ENCODE measurements around the gene KLF13. TPM values are rescaled to one million over a fixed set of nuclear protein-coding genes. Genes with fewer than 3 reads are reported as not detected.

Gene KLF13
- total and polyA plus RNA-seq, 8 donors: 12.3 to 57.1 (median 32.6) TPM

GRCh38 chr15:31307270-31308184, 19.1 kb upstream of the KLF13 start:
- no peaks in the 10 kb centered on the region for H3K27me3 ChIP-seq
- DNase-seq: no peak
- no peak for FAIRE-seq
- TF ChIP-seq CTCF (IDR thresholded peaks at IDR 0.05): no peak
- WGBS, 2 donors: 82 to 85% methylated on average over 20 of the region's 20 CpGs
- no peaks in the 10 kb centered on the region for H3K9me3 ChIP-seq
- no peak overlapping the region for H3K27ac ChIP-seq
- H3K4me1 ChIP-seq: no peaks in the 10 kb centered on the region
- H3K36me3 ChIP-seq: no peaks in the 10 kb centered on the region
- intact Hi-C loops (cut with DNase I): no loop called here
- ATAC-seq: no peak
- H3K4me3 ChIP-seq: no peak overlapping the region

- Histone ChIP-seq H3K27me3 (no peaks in the 10 kb centered on the region), H3K36me3 (no peaks in the 10 kb centered on the region), H3K27ac (no peak overlapping the region), H3K4me1 (no peaks in the 10 kb centered on the region), H3K9me3 (no peaks in the 10 kb centered on the region), H3K4me3 (no peak overlapping the region)
- FAIRE-seq (no peak), ATAC-seq (no peak), DNase-seq (peak in 1 of 6 donors; percentile 48)
- intact Hi-C loops (cut with DNase I): no loop called here
- 81 to 86% methylated on average over 5 of the region's 5 CpGs for WGBS, 2 donors
- TF ChIP-seq CTCF (IDR thresholded peaks at IDR 0.05): no peak
These were observed 18.4 kb upstream of the KLF13 start for GRCh38 chr15:31308185-31308639.

- WGBS, 2 donors: 74 to 76% methylated on average over 9 of the region's 9 CpGs
- Histone ChIP-seq H3K9me3 (no peaks in the 10 kb centered on the region), H3K4me1 (no peaks in the 10 kb centered on the region), H3K27ac (no peak overlapping the region), H3K36me3 (no peaks in the 10 kb centered on the region), H3K4me3 (no peak overlapping the region), H3K27me3 (no peaks in the 10 kb centered on the region)
- no peak for DNase-seq
- TF ChIP-seq CTCF (IDR thresholded peaks at IDR 0.05): no peak
- ATAC-seq: no peak
- intact Hi-C loops (cut with DNase I): no loop called here
- no peak for FAIRE-seq
These were observed 16.6 kb upstream of the KLF13 start for GRCh38 chr15:31309893-31310606.

- Histone ChIP-seq H3K4me3 (no peak overlapping the region), H3K4me1 (no peaks in the 10 kb centered on the region), H3K9me3 (no peaks in the 10 kb centered on the region), H3K27ac (no peak overlapping the region), H3K36me3 (no peaks in the 10 kb centered on the region), H3K27me3 (no peaks in the 10 kb centered on the region)
- 76 to 82% methylated on average over 18 of the region's 18 CpGs for WGBS, 2 donors
- FAIRE-seq (no peak), DNase-seq (peak in 2 of 6 donors; percentile 6 to 53), ATAC-seq (no peak)
- no peak for TF ChIP-seq CTCF (IDR thresholded peaks at IDR 0.05)
- intact Hi-C loops (cut with DNase I): no loop called here
These were observed 14.7 kb upstream of the KLF13 start for GRCh38 chr15:31311735-31312619.

Measured in pancreas (tissue), 10 donors.